ENCODE results near the gene NAT16. TPM values are rescaled to one million over a fixed set of nuclear protein-coding genes. Genes with fewer than 3 reads are reported as not detected.

The NAT16 gene
- total and polyA plus RNA-seq, 2 of the 13 experiments (the other 11 are each of a cell fraction or from before 2014, with no cell fraction given) = 0.04 TPM; not detected in 1

- Histone ChIP-seq H3K36me3 (replicated peaks in 1 of 2; ENCODE audit: control insufficient read depth in 1 of 2, insufficient read depth in 2 of 2, low read length in 2 of 2) (no peaks in the 10 kb centered on the region), H3K79me2 (ENCODE audit: insufficient read depth, low read length) (peaks cover 3% of the 10 kb centered on the region), H3K27ac (ENCODE audit: extremely low read length, insufficient read depth, low read length) (peak overlapping the region; percentile 99), H4K20me1 (ENCODE audit: insufficient read depth, low read length) (peaks cover 3% of the 10 kb centered on the region; the same call in 1 of the 2 replicates), H3K27me3 (ENCODE audit: control insufficient read depth in 1 of 2, insufficient read depth in 2 of 2, low read length in 2 of 2) (no peaks in the 10 kb centered on the region; a peak in 1 of 5 replicates), H3K4me1 (ENCODE audit: insufficient read depth, low read length) (peaks cover 87% of the 10 kb centered on the region), H3K4me2 (ENCODE audit: low read depth, low read length) (peak overlapping the region; percentile 94), H2AFZ (ENCODE audit: low read length) (no peak overlapping the region), H3K4me3 (replicated peaks in 1 of 3; ENCODE audit: insufficient read depth in 1 of 3, low read depth in 2 of 3, low read length in 3 of 3) (peak overlapping the region; percentile 51 to 68 (median 61)), H3K9me3 (ENCODE audit: low read length) (no peaks in the 10 kb centered on the region), H3K9ac (ENCODE audit: insufficient read depth, low read depth, low read length) (peak overlapping the region; percentile 89)
- DNase-seq (ENCODE audit: low spot score) = peak; percentile 93
- WGBS (ENCODE audit: low lambda C conversion rate) = 1% methylated on average over 16 of the region's 17 CpGs
- BruUV-seq (replicated peaks) = no TSS peak
- ChIA-PET CTCF (ENCODE audit: low intra/inter-chr PET ratio, low total read pairs) (interaction anchor here (1.4 kb wide), 1 partner anchor 27 kb away, joined by 3 read pairs; no protein-coding TSS in a partner anchor), POLR2A (interaction anchor here (0.7 to 4.1 kb wide), 25 partner anchors 10 to 264 kb away, joined by 3 to 68 read pairs (median 8); partner anchors contain the start of genes AP1S1, CLDN15, FIS1 and PLOD3)
- ATAC-seq = peak; percentile 57
- peak; percentile 88 for FAIRE-seq
- in situ Hi-C loops (cut with HindIII; ENCODE audit: extremely low pct_ligation_motif_present, low pct_unique_long_range_greater_than_20kb) (no loop called here), intact Hi-C loops (cut with micrococcal nuclease; ENCODE audit: unreplicated experiment) (no loop called here)
- no peak for TF ChIP-seq TCF12 (IDR thresholded peaks at IDR 0.05)
- TF ChIP-seq TCF12 (CRISPR knock-in tag; IDR thresholded peaks at IDR 0.05) = 0 out of 2 replicates have a peak, but pooled peaks have one; percentile 15
- peak; percentile 54; the same call in 1 of the 2 replicates for TF ChIP-seq JUNB (CRISPR knock-in tag; IDR thresholded peaks at IDR 0.05; ENCODE audit: borderline replicate concordance)
- TF ChIP-seq ZNF160 (CRISPR knock-in tag; IDR thresholded peaks at IDR 0.05) = no peak
- TF ChIP-seq ZNF546 (CRISPR knock-in tag; conservative IDR thresholded peaks at IDR 0.05) = no peak
- peak; percentile 74 for TF ChIP-seq SAP130 (CRISPR knock-in tag; IDR thresholded peaks at IDR 0.05; ENCODE audit: low read depth)
- TF ChIP-seq ZC3H13 (CRISPR knock-in tag; IDR thresholded peaks at IDR 0.05) = no peak
- TF ChIP-seq RXRB (CRISPR knock-in tag; IDR thresholded peaks at IDR 0.05; ENCODE audit: borderline replicate concordance) = peak; percentile 80
- TF ChIP-seq ZBTB42 (CRISPR knock-in tag; IDR thresholded peaks at IDR 0.05) = no peak
- TF ChIP-seq ZNF740 (CRISPR knock-in tag; IDR thresholded peaks at IDR 0.05) = no peak
- no peak for TF ChIP-seq ZMYM2 (CRISPR knock-in tag; IDR thresholded peaks at IDR 0.05)
- no peak for TF ChIP-seq KDM5B (CRISPR knock-in tag; IDR thresholded peaks at IDR 0.05; ENCODE audit: borderline replicate concordance)
- no peak for TF ChIP-seq ZNF275 (CRISPR knock-in tag; IDR thresholded peaks at IDR 0.05; ENCODE audit: borderline replicate concordance)
- no peak for TF ChIP-seq SMARCE1 (IDR thresholded peaks at IDR 0.05; ENCODE audit: borderline replicate concordance)
- no peak for TF ChIP-seq ZNF552 (CRISPR knock-in tag; IDR thresholded peaks at IDR 0.05; ENCODE audit: borderline replicate concordance)
- peak; percentile 77 for TF ChIP-seq HNF4A (CRISPR knock-in tag; IDR thresholded peaks at IDR 0.05)
- TF ChIP-seq ZSCAN29 (CRISPR knock-in tag; conservative IDR thresholded peaks at IDR 0.05) = no peak
- TF ChIP-seq HNF1B (CRISPR knock-in tag; IDR thresholded peaks at IDR 0.05) = no peak; the same call in 1 of the 2 replicates
- no peak for TF ChIP-seq ESRRA (CRISPR knock-in tag; IDR thresholded peaks at IDR 0.05; ENCODE audit: low read depth)
- no peak for TF ChIP-seq ZNF431 (CRISPR knock-in tag; IDR thresholded peaks at IDR 0.05; ENCODE audit: borderline replicate concordance, low read depth)
- peak; percentile 62; the same call in 1 of the 2 replicates for TF ChIP-seq ZSCAN31 (CRISPR knock-in tag; IDR thresholded peaks at IDR 0.05; ENCODE audit: low read depth)
Observed at GRCh38 chr7:101121991-101122932, 57.8 kb downstream of the NAT16 start.
